Liver (tissue), 3 donors: ENCODE data around the gene LRRC36.

Experiments
- CTCF ChIP-seq: fragments of 150-350 bp; IDR thresholded peaks from 2 replicates; pipeline ENCODE4 v1.5.1; 2017; ENCODE audit warnings: improper control_type of control experiment, low read depth, low read length; ENCODE audit not compliant: missing input control
- GABPA ChIP-seq, 2 donors: IDR thresholded peaks in 1 of 2; conservative IDR thresholded peaks in 1 of 2; 2 replicates each; pipeline ENCODE4 v1.6.1; 2016; ENCODE audit warnings: antibody characterized with exemption in 2 of 2, mild to moderate bottlenecking in 1 of 2, moderate library complexity in 1 of 2
- HNF4G ChIP-seq: IDR thresholded peaks from 2 replicates; pipeline ENCODE4 v1.6.1; 2016; ENCODE audit warnings: antibody characterized with exemption
- RAD21 ChIP-seq, 2 donors: IDR thresholded peaks; 2 replicates each; pipeline ENCODE4 v1.6.1; 2016; ENCODE audit warnings: antibody characterized with exemption in 2 of 2, mild to moderate bottlenecking in 2 of 2
- RXRA ChIP-seq, 2 donors: IDR thresholded peaks; 2 replicates each; pipeline ENCODE4 v1.6.1; 2017 to 2018; ENCODE audit warnings: antibody characterized with exemption in 2 of 2, mild to moderate bottlenecking in 1 of 2
- SP1 ChIP-seq: IDR thresholded peaks from 2 replicates; pipeline ENCODE4 v1.6.1; 2018; ENCODE audit warnings: antibody characterized with exemption, mild to moderate bottlenecking
- TAF1 ChIP-seq: conservative IDR thresholded peaks from 2 replicates; pipeline ENCODE4 v1.6.1; 2016; ENCODE audit warnings: antibody characterized with exemption, mild to moderate bottlenecking
- YY1 ChIP-seq: IDR thresholded peaks from 2 replicates; pipeline ENCODE4 v1.6.1; 2016; ENCODE audit warnings: antibody characterized with exemption, mild to moderate bottlenecking
- TF ChIP-seq, protein P1 (sequence below): IDR thresholded peaks from 2 replicates; pipeline ENCODE4 v1.6.1; 2016; ENCODE audit warnings: antibody characterized with exemption
- TF ChIP-seq, protein P2 (sequence below): IDR thresholded peaks from 2 replicates; pipeline ENCODE4 v1.6.1; 2016; ENCODE audit warnings: antibody characterized with exemption
- TF ChIP-seq, protein P3 (sequence below): IDR thresholded peaks from 2 replicates; pipeline ENCODE4 v1.6.1; 2016; ENCODE audit warnings: antibody characterized with exemption
- donor health status: healthy.
- donor health status: healthy.

DNA sequence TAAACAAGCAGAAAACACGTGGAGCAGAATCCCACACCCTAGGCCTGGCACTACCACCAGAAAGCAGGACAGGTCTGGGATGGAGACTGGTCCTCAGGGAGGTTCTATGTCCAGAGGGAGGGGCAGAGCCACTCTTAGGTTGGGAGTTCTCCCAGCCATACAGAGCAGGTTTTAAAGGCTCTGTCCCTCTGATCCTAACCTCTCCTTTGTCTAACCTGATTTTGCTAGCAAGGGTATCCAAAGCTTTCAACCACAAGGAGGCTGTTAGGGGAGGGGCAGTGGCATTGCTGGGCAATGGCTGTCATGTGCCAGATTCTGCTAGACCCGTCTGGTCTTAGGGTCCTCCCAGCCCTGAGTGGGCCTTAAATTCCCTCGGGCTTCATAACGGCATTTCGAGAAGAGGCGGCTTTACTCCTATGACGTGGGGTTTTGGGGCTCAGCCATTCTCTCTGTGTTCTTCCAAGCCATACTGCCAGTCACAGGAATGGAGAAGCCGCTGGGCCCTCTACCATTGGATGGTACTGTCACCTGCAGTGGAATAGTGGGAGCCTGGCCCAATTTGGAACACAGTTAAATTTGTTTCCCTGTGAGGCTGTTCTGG lies 61.0 kb downstream of the LRRC36 start:
- TF ChIP-seq, protein P1, sequence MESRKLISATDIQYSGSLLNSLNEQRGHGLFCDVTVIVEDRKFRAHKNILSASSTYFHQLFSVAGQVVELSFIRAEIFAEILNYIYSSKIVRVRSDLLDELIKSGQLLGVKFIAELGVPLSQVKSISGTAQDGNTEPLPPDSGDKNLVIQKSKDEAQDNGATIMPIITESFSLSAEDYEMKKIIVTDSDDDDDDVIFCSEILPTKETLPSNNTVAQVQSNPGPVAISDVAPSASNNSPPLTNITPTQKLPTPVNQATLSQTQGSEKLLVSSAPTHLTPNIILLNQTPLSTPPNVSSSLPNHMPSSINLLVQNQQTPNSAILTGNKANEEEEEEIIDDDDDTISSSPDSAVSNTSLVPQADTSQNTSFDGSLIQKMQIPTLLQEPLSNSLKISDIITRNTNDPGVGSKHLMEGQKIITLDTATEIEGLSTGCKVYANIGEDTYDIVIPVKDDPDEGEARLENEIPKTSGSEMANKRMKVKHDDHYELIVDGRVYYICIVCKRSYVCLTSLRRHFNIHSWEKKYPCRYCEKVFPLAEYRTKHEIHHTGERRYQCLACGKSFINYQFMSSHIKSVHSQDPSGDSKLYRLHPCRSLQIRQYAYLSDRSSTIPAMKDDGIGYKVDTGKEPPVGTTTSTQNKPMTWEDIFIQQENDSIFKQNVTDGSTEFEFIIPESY: no peak
- no peak for TF ChIP-seq TAF1
- TF ChIP-seq CTCF: no peak
- no peak for TF ChIP-seq SP1
- TF ChIP-seq, protein P2, sequence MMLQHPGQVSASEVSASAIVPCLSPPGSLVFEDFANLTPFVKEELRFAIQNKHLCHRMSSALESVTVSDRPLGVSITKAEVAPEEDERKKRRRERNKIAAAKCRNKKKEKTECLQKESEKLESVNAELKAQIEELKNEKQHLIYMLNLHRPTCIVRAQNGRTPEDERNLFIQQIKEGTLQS: no peak
- no peak for TF ChIP-seq GABPA (IDR thresholded peaks at IDR 0.05 in 1 of 2, conservative IDR thresholded peaks at IDR 0.05 in 1 of 2)
- no peak for TF ChIP-seq YY1
- TF ChIP-seq, protein P3, sequence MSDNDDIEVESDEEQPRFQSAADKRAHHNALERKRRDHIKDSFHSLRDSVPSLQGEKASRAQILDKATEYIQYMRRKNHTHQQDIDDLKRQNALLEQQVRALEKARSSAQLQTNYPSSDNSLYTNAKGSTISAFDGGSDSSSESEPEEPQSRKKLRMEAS: no peak
- no peak for TF ChIP-seq RXRA (IDR thresholded peaks at IDR 0.05)
- TF ChIP-seq RAD21 (IDR thresholded peaks at IDR 0.05): no peak
- TF ChIP-seq HNF4G: no peak
